Duodenal mucosa (tissue), 2 donors: ENCODE data around the gene ELOVL6.

Experiments used
- H3K27ac ChIP-seq: one replicate; pipeline ENCODE4 v1.7.0; 2013; ENCODE audit warnings: low read depth, low read length
- H3K27me3 ChIP-seq, 2 donors: one replicate each; pipeline ENCODE4 v1.7.0; 2013; ENCODE audit warnings: low read length in 2 of 2, control low read depth in 1 of 2; ENCODE audit not compliant: insufficient read depth in 2 of 2, control insufficient read depth in 1 of 2
- H3K36me3 ChIP-seq, 2 donors: one replicate each; pipeline ENCODE4 v1.7.0; 2013; ENCODE audit warnings: low read length in 2 of 2, control low read depth in 1 of 2; ENCODE audit not compliant: insufficient read depth in 2 of 2, control insufficient read depth in 1 of 2
- H3K4me1 ChIP-seq, 2 donors: one replicate each; pipeline ENCODE4 v1.7.0; 2013; ENCODE audit warnings: low read length in 2 of 2, control low read depth in 1 of 2; ENCODE audit not compliant: insufficient read depth in 2 of 2, control insufficient read depth in 1 of 2
- H3K4me3 ChIP-seq, 2 donors: one replicate each; pipeline ENCODE4 v1.7.0; 2013; ENCODE audit warnings: low read length in 2 of 2, low read depth in 1 of 2
- H3K9ac ChIP-seq, 2 donors: one replicate each; pipeline ENCODE4 v1.7.0; 2013; ENCODE audit warnings: low read length in 2 of 2, low read depth in 1 of 2
- H3K9me3 ChIP-seq, 2 donors: one replicate each; pipeline ENCODE4 v1.7.0; 2013; ENCODE audit warnings: low read length in 2 of 2, control low read depth in 1 of 2; ENCODE audit not compliant: control insufficient read depth in 1 of 2

ELOVL6 gene

DNA sequence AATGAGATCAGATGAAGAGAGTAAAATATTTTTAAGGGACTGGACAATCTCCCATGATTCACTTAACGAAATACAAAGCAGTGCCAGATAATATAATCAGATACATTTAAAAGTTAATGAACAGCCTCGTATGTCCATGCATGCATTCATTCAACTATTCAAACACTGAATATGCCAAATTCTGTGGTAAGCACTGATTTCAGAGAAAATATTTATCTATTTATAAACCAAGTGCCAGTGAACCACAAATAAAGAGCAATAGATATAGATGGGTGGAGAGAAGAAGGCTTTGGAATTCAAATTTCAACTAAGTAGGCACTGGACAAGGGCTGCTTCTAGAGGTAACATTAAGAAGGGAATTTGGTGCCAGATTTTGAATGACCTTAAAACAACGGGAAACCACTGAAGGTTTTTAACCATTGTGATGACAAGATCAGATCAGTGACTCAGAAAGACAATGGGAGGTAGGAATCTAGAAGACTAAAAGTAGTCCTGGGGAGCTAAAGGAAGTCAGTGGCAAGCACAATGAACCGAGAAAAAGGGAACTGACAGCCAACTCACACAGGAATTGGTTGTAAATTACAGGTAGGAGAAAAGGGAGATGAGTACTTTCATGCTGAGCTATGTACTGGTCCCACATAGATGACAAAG lies 14.2 kb downstream of the ELOVL6 start:
- no peaks in the 10 kb centered on the region for H3K36me3 ChIP-seq
- H3K27me3 ChIP-seq: no peaks in the 10 kb centered on the region
- H3K9me3 ChIP-seq: no peaks in the 10 kb centered on the region
- no peak overlapping the region for H3K4me3 ChIP-seq
- no peak overlapping the region for H3K9ac ChIP-seq
- no peak overlapping the region for H3K27ac ChIP-seq
- peaks cover 0 to 6% of the 10 kb centered on the region in 2 donors for H3K4me1 ChIP-seq

DNA sequence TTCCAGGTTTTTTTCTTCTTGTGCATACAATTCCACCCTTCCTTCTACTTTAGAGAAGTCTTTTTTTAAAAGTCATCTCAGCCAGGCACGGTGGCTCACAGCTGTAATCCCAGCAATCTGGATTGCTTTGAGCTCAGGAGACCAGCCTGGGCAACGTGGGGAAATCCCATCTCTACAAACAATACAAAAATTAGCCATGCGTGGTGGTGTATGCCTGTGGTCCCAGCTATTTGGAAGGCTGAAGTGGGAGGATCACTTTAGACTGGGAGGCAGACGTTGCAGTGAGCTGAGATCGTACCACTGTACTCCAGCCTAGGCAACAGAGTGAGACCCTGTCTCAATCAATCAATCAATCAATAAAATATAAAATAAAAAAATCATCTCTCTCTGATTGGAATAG lies 14.8 kb downstream of the ELOVL6 start:
- no peaks in the 10 kb centered on the region for H3K9me3 ChIP-seq
- peaks cover 0 to 6% of the 10 kb centered on the region in 2 donors for H3K4me1 ChIP-seq
- no peaks in the 10 kb centered on the region for H3K27me3 ChIP-seq
- no peak overlapping the region for H3K9ac ChIP-seq
- no peak overlapping the region for H3K27ac ChIP-seq
- no peaks in the 10 kb centered on the region for H3K36me3 ChIP-seq
- no peak overlapping the region for H3K4me3 ChIP-seq

DNA sequence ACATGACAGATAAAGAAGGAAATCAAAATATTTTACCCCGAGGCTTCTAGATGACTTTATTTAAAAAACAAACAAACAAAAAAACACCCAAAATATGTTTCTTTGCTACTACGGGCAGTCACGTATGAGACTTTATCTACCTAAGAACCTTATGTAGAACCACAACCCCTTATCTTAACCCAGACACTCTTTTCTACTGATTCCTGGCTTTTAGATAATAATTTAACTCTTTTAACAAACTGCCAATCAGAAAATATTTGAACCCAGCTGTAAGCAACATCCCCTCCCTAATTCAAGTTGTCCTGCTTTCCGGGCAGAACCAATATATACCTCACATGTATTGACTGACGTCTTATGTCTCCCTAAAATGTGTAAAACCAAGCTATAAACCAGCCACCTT lies 15.4 kb downstream of the ELOVL6 start:
- Histone ChIP-seq H3K4me1 (peaks cover 0 to 6% of the 10 kb centered on the region in 2 donors), H3K9ac (no peak overlapping the region)

DNA sequence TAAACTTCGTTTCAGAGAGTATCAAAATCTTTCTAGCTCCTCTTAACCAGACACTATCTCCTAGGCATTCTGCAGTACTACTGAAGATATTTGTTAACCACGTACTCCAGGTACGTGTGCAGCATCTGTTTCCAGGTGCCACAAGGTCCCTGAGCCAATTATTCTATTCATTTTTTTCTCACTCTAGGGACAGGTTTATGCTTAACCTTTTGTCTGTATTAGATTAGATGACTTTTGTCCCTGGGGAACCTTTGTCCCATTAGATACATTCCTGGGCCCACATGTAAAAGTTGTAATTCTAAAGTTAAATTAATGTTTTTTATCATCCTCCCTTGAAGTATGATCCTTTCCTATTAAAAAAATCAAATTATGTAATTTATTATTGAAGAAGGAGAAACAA lies 16.5 kb downstream of the ELOVL6 start:
- H3K9me3 ChIP-seq: no peaks in the 10 kb centered on the region
- no peak overlapping the region for H3K9ac ChIP-seq
- peaks cover 0 to 6% of the 10 kb centered on the region in 2 donors for H3K4me1 ChIP-seq
- H3K4me3 ChIP-seq: no peak overlapping the region
- no peaks in the 10 kb centered on the region for H3K27me3 ChIP-seq
- H3K27ac ChIP-seq: no peak overlapping the region
- H3K36me3 ChIP-seq: no peaks in the 10 kb centered on the region

More for the DNA sequence above, 15.4 kb downstream of the ELOVL6 start:
- H3K9me3 ChIP-seq: no peaks in the 10 kb centered on the region
- H3K4me3 ChIP-seq: no peak overlapping the region
- no peak overlapping the region for H3K27ac ChIP-seq
- no peaks in the 10 kb centered on the region for H3K36me3 ChIP-seq
- H3K27me3 ChIP-seq: no peaks in the 10 kb centered on the region

DNA sequence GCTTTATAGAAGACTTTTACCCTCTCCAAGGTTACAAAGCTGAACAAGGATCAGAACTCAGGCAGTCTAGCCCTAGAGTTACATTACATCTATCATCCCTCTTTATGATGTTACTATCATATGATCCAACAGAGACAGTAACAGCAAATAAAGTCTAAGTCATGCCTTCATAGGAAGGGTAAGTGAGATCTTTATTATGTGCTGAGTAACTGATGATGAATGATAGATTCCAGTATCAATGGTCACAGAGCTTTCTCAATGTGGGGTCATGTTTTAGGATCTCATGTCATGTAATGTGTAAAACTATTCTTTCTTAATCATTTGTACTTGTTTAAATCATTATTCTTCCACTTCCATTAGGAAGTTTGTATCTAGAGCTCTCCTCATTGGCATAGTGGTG lies 22.8 kb downstream of the ELOVL6 start:
- Histone ChIP-seq H3K4me1 (peaks cover 14 to 19% of the 10 kb centered on the region in 2 donors), H3K36me3 (no peaks in the 10 kb centered on the region), H3K27ac (no peak overlapping the region), H3K9me3 (no peaks in the 10 kb centered on the region), H3K9ac (no peak overlapping the region), H3K27me3 (no peaks in the 10 kb centered on the region), H3K4me3 (no peak overlapping the region)

DNA sequence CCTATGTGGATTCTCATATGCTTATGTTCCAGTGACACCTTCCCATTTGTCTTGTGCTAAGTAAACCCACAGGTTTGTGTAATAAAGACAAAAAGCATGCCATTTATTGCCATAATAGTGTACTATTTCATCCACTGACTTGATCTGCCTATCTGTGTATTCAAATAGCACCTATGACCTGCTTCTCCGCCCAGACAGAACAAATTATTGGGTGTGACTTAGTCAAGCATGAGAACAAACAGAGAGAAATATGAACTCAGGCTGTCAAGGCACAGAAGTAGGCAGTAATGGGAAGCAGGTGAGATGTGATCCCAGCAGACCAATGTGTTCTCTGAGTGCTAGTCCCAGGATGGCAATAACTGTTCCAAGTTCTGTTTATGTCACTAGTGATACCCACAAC lies 25.4 kb downstream of the ELOVL6 start:
- Histone ChIP-seq H3K4me3 (no peak overlapping the region), H3K27me3 (no peaks in the 10 kb centered on the region), H3K27ac (no peak overlapping the region), H3K9me3 (no peaks in the 10 kb centered on the region), H3K9ac (no peak overlapping the region), H3K4me1 (peaks cover 14 to 19% of the 10 kb centered on the region in 2 donors), H3K36me3 (no peaks in the 10 kb centered on the region)

DNA sequence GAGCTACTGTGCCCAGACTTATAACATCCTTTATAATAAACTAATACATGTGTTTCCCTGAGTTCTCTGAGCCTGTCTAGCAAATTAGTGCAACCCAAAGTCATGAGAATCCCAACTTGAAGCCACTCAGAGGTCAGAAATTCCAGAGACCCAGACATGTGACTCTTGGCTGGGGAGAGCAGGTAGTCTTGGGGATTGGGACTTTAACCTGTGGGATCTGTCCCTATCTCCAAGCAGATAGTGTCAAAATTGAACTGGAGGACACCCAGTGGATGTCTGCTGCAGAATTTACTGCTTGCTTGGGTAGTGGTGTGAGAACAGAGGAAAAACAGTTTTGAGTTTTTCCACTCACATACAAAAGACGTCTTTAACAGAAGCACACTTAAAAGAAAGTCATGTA lies 26.4 kb downstream of the ELOVL6 start:
- Histone ChIP-seq H3K4me1 (peaks cover 14 to 19% of the 10 kb centered on the region in 2 donors), H3K27me3 (no peaks in the 10 kb centered on the region), H3K36me3 (no peaks in the 10 kb centered on the region), H3K27ac (no peak overlapping the region), H3K9me3 (no peaks in the 10 kb centered on the region), H3K9ac (no peak overlapping the region), H3K4me3 (no peak overlapping the region)

DNA sequence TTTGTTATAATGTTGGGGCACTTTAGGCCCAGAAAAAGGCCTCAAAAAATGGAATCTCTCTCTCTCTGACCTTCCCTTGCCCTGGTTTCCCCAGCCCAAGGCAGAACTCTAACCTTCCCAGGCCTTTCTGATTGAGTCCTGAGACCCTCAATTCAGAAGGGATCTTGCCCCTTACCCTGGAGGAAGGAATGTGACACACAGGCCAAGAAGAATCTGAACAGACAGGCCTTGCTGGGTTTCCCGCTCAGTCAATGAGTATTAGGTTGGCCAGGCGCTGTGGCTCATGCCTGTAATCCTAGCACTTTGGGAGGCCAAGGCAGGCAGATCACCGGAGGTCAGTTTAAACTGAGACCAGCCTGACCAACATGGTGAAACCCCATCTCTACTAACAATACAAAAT lies 27.6 kb downstream of the ELOVL6 start:
- Histone ChIP-seq H3K9ac (no peak overlapping the region), H3K4me3 (no peak overlapping the region), H3K27me3 (no peaks in the 10 kb centered on the region), H3K9me3 (no peaks in the 10 kb centered on the region), H3K4me1 (peaks cover 18 to 21% of the 10 kb centered on the region in 2 donors), H3K27ac (no peak overlapping the region), H3K36me3 (no peaks in the 10 kb centered on the region)

DNA sequence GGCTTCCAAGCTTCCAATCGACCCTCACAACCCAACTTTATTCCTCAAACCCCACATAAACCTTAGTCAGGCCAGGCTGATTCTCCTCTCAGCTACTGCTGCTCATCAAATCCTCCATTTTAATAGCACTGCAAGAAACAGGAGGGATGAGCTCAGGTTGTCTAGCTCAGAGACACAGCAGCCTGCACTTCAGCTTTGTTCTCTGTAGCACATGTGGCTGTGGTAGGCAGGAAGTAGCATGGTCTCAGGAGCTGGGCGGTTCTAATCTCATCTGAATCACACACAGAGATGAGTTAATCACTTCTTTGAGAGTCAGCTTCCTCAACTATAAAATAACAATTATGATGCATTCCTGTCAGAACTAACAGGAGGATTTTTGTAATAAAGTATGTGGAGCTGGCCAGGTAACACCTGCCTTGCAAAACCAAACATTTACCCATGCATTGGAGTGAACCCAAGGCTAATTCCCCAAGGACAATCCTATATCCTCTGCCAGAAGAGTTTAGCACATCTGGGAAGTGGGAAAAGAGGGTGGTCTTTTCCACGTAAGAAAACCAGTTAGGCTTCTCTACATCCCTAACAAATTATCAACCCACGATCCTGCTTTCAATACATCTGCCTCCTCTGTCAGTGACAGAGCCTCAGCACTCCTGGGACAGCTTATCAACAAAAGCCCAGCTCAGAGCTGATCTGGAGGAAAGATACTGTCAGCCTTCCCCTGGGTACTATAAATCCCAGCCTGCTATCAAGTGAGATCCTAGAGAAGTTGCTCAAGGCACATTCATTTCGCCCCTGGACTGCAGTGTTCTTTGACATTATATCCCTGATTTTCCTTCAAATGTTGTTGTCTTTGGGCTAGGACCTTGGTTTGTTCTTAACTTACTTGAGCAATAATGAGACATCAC lies 32.8 kb downstream of the ELOVL6 start:
- Histone ChIP-seq H3K9ac (no peak overlapping the region), H3K4me3 (no peak overlapping the region), H3K27ac (no peak overlapping the region), H3K4me1 (peaks cover 23 to 31% of the 10 kb centered on the region in 2 donors), H3K9me3 (no peaks in the 10 kb centered on the region), H3K36me3 (no peaks in the 10 kb centered on the region), H3K27me3 (no peaks in the 10 kb centered on the region)

DNA sequence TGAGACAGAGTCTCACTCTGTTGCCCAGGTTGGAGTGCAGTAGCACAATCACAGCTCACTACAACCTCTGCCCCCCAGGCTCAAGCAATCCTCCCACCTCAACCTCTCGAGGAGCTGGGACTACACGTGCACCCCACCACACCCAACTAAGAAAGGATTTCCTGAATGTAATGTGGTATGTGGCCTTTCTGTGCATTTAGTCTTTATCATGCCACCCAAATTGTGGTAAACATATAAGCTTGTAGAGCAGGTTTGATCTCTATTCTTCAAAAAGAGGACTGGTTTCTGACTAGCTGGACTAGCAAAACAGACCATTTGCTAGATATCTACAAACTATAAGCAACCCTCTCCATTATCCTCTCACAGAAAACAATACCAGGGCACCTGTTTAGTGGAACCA lies 33.6 kb downstream of the ELOVL6 start:
- Histone ChIP-seq H3K9ac (no peak overlapping the region), H3K4me1 (peaks cover 23 to 31% of the 10 kb centered on the region in 2 donors), H3K27me3 (no peaks in the 10 kb centered on the region), H3K4me3 (no peak overlapping the region), H3K9me3 (no peaks in the 10 kb centered on the region), H3K27ac (no peak overlapping the region), H3K36me3 (no peaks in the 10 kb centered on the region)
